ENCODE measurements around the gene COG1. TPM values are rescaled to one million over a fixed set of nuclear protein-coding genes. Genes with fewer than 3 reads are reported as not detected.

Gene COG1
- total RNA-seq, 1 donor from 2014 or later: 37.0 TPM

- H3K27me3 ChIP-seq: peaks cover 30% of the 10 kb centered on the region
- DNase-seq: no peak
- no peaks in the 10 kb centered on the region for H3K36me3 ChIP-seq
- H3K4me3 ChIP-seq: no peak overlapping the region
- ATAC-seq: no peak
- H3K4me1 ChIP-seq: peaks cover 14% of the 10 kb centered on the region
- no peaks in the 10 kb centered on the region for H3K9me3 ChIP-seq
- TF ChIP-seq CTCF (IDR thresholded peaks at IDR 0.05): no peak
- intact Hi-C loops (cut with DNase I): no loop called here
- H3K27ac ChIP-seq: no peak overlapping the region
These were observed 24.2 kb upstream of the COG1 start for GRCh38 chr17:73168667-73169066.

GRCh38 chr17:73170324-73170723, 22.5 kb upstream of the COG1 start:
- no peak overlapping the region for H3K4me3 ChIP-seq
- H3K27ac ChIP-seq: no peak overlapping the region
- no peaks in the 10 kb centered on the region for H3K36me3 ChIP-seq
- H3K27me3 ChIP-seq: peaks cover 18% of the 10 kb centered on the region
- ATAC-seq: no peak
- TF ChIP-seq CTCF (IDR thresholded peaks at IDR 0.05): no peak
- peaks cover 5% of the 10 kb centered on the region for H3K4me1 ChIP-seq
- intact Hi-C loops (cut with DNase I): no loop called here
- DNase-seq: no peak
- H3K9me3 ChIP-seq: no peaks in the 10 kb centered on the region

- intact Hi-C loops (cut with DNase I): no loop called here
- Histone ChIP-seq H3K4me1 (no peaks in the 10 kb centered on the region), H3K27ac (no peak overlapping the region), H3K4me3 (no peak overlapping the region), H3K36me3 (no peaks in the 10 kb centered on the region), H3K9me3 (no peaks in the 10 kb centered on the region), H3K27me3 (peaks cover 9% of the 10 kb centered on the region)
- no peak for TF ChIP-seq CTCF (IDR thresholded peaks at IDR 0.05)
- ATAC-seq: no peak
- no peak for DNase-seq
These were observed 20.6 kb upstream of the COG1 start for GRCh38 chr17:73172252-73172651.

- Histone ChIP-seq H3K9me3 (no peaks in the 10 kb centered on the region), H3K27me3 (no peaks in the 10 kb centered on the region), H3K4me1 (no peaks in the 10 kb centered on the region), H3K4me3 (no peak overlapping the region), H3K36me3 (no peaks in the 10 kb centered on the region), H3K27ac (no peak overlapping the region)
- DNase-seq: no peak
- TF ChIP-seq CTCF (IDR thresholded peaks at IDR 0.05): no peak
- intact Hi-C loops (cut with DNase I): no loop called here
- ATAC-seq: no peak
These were observed 18.7 kb upstream of the COG1 start for GRCh38 chr17:73174126-73174525.

GRCh38 chr17:73175962-73176565, 16.8 kb upstream of the COG1 start:
- ATAC-seq (no peak), DNase-seq (no peak)
- H3K27me3 ChIP-seq: no peaks in the 10 kb centered on the region
- H3K36me3 ChIP-seq: no peaks in the 10 kb centered on the region
- no peaks in the 10 kb centered on the region for H3K9me3 ChIP-seq
- TF ChIP-seq CTCF (IDR thresholded peaks at IDR 0.05): no peak
- no peak overlapping the region for H3K4me3 ChIP-seq
- intact Hi-C loops (cut with DNase I): no loop called here
- no peaks in the 10 kb centered on the region for H3K4me1 ChIP-seq
- H3K27ac ChIP-seq: no peak overlapping the region

- ATAC-seq (no peak), DNase-seq (no peak)
- Histone ChIP-seq H3K36me3 (no peaks in the 10 kb centered on the region), H3K27ac (no peak overlapping the region), H3K4me3 (no peak overlapping the region), H3K4me1 (peaks cover 4% of the 10 kb centered on the region), H3K9me3 (no peaks in the 10 kb centered on the region), H3K27me3 (no peaks in the 10 kb centered on the region)
- intact Hi-C loops (cut with DNase I): no loop called here
- no peak for TF ChIP-seq CTCF (IDR thresholded peaks at IDR 0.05)
These were observed 13.5 kb upstream of the COG1 start for GRCh38 chr17:73179387-73179786.
